ENCODE measurements around the gene GADD45B.

Gene GADD45B, protein sequence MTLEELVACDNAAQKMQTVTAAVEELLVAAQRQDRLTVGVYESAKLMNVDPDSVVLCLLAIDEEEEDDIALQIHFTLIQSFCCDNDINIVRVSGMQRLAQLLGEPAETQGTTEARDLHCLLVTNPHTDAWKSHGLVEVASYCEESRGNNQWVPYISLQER

DNA sequence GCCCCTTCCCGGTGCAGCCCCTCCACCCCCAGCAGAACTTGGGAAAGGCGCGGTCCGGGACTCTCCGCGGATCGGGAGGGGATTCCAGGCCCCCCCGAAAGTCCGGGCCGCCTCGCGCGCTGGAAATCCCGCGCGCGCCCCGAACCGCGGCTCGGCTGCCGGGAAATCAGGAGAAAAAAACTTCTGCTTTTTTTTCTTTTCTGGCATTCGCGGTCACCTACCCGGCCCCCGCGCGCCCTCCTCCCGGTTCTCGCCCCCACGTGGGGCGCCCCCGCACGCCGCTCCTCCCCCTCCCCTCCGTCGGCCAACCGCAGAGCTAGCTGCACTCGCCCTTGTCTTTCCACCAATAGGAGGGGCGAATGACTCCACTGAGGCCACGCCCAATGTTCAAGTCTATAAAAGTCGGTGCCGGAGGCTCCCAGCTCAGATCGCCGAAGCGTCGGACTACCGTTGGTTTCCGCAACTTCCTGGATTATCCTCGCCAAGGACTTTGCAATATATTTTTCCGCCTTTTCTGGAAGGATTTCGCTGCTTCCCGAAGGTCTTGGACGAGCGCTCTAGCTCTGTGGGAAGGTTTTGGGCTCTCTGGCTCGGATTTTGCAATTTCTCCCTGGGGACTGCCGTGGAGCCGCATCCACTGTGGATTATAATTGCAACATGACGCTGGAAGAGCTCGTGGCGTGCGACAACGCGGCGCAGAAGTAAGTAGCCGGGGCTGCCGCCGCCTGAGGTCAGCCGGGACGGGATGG is at the start of gene GADD45B:
Gene GADD45B, plus strand, starts transcription at position 426 of the 749 bp plus-strand sequence. Its CDS starts 232 bp downstream, at position 658.
- peak; percentile 98 for DNase-seq

DNA sequence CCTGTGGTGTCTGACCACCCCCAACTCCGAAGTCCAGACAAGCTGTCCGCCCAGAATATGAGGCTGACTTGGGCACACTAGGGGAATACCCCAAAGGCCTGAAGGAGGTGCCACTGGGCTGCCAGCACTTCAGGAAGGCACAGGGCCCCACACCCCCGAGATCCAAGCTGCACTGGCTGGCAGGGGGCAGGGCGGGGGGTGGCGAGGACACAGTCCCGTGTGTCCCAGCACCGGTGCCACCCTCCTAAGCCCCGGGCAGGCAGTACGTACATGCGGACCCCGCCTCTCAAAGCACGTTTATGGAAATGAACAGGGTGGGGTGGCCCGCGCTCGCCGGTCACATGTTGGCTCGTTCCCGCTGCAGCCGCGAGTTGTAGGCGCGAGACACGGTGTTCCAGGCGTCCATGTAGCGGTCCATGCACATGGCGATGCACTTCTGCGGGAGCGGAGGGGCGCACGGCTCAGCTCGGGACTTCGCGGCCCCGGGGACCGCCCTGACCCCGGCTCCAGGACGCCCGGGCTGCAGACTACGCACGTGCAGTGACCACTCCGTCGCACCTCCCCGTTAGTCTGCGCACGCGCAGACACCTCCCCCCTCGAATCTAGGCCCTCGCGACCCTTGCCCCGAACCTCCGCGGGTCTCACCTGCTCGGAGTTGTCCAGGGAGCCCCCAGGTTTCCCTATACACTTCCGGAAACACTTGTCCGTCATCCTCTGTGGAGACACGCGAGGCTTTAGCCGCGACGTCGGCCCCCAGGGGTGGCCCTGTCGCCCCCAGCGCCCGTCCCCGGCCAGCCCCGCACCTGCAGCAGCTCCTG is 49.1 kb upstream of the GADD45B start:
- DNase-seq, result peak; percentile 48

DNA sequence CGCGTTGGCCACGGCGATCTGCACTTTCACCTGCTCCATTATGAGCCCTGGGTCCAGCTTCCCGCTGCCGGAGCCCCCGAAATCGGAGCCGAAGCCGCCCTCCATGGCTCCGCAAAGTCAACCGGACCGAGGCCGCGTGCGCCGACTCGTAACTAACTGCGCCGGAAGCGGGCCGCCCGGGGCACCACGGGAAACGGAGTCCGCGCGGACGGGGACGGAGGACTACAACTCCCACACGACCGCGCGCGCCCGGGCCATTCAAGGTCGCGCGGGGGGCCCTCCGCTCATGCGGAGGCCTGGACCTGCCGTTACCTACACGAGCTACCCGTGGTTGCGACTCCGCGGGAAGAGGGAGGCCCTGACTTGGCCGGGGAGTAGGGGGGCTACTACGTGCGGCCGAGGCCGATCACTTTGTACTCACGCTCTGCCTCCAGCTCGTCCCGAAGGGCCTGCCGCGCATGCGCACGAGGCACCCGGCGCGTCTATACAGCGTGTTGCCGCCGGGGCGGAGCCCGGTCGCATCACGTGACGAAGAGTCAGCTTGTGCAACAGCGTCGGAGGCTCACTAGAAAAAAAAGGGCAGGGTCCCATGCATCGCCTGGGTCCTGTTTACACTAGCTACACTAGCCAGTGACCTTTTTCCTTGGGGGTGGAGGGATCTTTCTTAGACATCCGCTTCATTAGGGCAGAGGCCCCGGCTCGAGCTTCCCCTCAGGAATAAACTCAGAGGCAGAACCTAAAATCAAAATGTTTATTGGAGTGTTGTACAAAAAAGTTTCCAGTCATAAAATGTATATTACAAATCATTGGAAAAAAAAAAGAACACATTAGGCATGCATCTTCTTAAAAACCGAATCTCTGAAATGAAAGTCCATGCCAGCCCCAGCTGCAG is 48.3 kb upstream of the GADD45B start, which contains the start of gene TIMM13:
Gene TIMM13, minus strand, starts transcription at position 158 of the 892 bp plus-strand sequence. Its CDS starts 53 bp downstream, at position 105.
- peak; percentile 95 for DNase-seq

DNA sequence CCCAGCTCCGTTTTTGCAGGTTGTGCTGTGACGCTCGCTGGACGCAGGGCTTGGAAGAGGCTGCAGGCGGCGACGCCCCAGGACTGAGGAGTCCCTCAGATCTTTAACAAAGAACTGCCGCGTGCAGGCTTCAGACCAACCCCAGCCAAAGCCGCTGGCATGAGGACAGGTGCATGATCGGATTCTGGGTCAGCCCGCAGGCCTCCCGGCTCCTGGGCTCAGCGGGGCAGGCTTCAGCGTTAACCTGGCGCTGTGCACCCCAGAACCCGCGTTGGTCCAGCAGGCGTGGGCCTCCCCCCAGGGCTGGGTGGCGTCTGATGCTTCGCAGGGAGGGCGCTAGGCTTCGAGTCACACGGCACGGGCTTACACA is 47.6 kb upstream of the GADD45B start:
- DNase-seq, result no peak

DNA sequence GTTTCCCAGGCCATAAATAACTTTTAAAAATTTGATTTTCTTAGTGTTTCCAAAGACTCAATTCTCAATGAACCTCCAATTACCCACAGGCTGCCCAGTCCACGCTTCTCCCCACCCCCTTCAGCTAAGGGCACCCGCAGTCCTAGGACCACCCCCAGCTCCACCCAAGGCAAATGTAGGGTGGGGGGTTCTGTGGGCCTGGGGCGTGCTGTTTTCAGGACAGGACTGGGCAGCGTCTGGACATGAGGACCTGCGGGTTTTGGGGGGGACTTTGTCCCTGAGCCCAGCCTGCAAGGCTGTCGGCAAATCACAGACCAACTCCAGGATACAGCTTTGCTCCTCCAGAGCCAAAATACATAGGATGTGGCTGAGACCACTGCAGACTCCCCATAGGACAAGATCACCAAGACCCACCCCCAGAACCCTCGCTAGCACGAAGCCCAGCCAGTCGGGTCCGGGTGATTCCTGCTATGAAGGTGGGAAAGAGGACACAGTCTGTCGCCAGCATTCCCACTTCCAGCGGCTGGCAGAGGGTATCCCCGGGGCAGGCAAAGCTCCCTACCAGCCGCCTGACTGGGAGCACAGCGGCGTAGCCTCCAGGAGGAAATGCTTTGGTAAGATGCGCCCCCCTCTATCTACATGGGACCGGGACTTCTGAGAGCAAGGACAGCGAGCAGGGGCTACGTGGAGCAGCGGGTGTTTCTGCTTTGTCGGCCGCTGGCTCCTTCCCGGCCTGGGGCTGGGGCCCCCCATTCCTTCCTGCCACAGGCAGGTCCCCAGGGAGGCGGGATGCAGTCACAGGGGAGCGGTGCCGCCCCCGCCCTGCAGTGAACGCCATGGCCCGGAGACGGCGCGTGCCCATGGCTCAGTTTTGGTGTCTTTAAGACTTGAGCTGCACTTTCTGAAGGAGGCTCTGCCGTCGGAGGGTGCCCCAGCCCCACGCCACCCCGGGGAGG is 46.9 kb upstream of the GADD45B start:
- no peak for DNase-seq

DNA sequence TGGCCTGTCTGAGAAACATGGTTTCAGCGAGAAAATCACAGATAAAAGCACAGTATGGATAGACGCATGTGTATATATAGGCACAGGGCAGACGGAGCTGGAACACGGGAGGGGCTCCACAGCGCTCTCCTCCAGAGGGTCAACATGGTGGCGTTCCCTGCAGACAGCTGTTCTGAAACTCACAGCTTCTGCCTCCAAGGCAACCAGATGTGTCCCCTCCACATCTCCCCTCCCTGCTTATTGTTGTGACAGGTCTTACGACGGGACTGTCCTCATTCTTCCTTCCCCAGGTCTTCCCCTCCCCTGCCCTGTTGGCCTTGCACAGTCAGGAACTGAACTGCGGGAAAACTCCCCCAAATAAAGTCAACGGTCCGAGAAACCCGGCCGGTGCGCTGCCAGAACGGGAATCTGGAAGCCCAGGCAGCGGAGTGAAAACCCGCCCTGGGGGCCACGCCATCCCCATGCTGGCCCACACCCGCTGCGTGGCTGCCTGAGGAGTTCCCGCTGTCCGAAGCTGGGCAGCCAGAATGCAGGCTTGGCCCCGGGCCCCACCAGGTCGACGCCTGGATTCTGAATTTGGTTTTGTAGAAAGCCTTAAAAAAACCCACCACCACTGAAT is 45.9 kb upstream of the GADD45B start:
- DNase-seq, result no peak

DNA sequence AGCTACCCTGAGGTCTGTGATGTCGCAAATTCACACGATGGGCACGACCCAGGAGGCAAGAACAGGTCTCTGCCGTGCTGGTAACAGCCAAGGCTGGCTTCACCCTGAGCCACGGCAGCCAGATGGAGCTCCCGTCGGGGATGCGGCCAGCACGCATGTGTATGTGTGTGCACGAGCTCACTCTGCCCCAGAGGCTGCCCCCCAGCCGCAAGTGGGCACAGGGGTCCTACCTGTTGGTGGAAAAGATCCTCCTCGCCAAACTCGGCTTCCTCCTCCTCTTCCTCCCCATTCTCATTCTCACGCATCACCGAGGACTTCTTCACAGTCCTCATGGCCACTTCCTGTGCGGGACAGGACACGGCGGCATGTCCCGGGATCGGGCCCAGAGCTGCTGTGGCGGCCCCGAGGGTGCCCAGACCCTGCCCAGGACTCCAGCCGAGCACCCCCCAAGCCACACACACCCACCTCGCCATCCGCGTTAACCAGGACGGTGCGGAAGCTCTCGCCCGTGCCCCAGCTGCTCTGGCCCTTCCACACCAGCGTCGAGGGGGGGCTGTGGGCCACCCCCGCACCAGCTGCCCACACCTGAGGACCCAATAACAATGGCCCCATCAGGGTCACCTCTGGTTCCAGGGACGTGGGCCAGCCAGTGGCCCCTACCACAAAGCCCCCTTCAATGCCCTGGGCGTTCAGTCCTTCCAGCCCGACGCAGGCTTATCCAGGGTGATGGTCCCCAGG is 44.4 kb upstream of the GADD45B start:
- no peak for DNase-seq

DNA sequence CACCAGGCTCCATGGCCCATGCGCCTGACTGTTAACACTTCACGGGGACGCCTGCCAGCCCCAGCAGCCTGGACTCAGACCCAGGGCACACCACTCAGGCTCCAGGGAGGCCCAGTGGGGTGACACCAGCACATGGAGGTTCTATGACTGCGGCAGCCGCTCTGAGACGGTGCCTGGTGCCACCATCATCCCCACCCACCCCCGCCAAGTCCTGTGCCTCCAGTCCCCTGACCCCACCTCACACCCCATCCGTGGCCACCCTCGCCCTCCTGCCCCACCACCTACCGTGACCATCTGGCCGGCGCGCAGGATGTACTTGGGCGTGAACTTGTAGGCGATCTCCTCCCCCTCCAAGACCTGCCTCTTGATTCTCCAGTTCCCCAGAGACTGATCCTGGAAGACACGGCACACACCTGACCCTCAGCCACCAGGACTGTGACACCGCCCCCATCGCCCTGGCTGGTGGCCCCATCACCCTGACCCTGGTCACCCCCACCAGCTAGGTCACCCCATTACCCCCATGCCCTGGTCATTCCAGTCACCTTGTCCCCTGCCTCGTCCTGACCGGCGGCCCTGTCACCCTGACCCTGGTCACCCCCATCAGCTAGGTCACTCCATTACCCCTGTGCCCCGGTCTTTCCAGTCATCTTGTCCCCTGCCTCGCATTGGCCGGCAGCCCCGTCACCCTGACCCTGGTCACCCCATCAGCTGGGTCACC is 43.6 kb upstream of the GADD45B start:
- DNase-seq, result no peak

DNA sequence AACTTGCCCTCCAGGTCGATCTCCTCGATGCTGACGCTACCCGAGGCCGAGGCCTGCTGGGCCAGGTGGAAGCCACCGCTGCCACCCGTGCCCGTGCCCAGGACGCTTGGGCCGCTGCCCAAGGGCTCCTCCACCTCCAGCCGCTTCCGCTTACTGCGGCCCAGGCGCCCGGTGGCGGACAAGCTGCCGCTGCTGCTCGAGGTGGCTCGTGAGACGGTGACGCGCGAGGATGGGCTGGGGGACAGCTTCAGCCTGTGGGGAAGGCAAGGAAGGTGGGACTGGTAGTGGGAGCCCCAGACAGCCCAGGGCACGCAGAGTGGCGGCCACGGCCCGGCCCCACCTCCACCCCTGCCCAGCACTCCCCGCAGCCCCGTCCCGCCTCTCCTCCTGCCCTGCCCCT is 42.1 kb upstream of the GADD45B start:
- DNase-seq, result no peak

DNA sequence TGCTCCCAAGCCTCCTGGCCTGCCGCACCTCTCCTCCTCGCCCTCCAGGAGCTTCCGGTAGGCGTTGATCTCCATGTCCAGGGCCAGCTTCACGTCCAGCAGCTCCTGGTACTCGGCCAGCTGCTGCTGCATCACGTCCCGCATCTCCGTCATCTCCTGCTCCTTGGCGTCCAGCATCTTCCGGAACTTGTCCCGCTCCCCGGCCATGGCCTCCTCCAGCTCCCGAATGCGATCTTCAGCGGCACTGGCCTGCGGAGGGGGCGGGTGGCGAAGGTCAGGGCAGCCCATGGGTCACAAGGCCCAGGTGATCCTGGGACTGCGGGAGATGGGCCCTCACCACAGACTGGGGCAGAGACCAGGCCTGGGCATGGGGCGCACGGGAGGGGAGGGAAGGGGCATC is 41.7 kb upstream of the GADD45B start:
- no peak for DNase-seq

DNA sequence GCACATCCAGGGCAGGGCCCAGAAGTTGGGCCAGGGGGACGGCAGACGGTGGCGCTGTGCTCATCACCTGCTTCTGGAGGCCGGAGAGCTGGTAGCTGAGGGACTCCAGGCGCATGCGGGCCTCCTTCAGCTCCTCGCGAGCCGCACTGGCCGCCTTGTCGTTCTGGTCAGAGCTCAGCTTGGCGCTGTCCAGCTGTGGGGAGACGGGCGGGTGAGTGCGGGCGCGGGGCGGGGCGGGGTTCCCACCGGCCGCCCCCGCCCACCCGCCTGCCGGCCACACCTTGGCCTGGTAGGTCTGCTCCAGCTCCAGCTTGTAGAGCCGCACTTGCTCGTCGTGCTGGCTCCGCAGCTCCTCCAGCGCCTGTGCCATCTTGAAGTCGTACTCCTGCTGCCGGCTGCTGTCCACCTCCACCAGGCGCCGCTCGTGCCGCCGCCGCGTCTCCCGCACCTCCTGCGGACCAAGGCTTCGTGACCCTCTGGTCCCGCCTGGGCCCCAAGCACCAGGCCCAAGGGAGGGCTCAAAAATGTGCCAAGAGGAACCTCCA is 41.1 kb upstream of the GADD45B start:
- no peak for DNase-seq

DNA sequence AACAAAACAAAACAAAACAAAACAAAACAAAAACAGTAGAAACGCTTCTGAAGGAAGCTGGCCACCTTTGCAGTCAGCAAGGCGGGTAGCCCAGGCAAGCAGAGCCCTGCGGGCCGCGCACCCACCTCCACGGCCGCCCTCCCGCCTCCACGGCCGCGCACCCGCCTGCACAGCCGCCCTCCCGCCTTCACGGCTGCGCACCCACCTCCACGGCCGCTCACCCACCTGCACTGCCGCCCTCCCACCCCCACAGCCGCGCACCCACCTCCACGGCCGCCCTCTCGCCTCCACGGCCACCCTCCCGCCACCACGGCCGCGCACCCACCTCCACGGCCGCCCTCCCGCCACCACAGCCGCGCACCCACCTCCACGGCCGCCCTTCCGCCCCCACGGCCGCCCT is 39.5 kb upstream of the GADD45B start:
- no peak for DNase-seq

DNA sequence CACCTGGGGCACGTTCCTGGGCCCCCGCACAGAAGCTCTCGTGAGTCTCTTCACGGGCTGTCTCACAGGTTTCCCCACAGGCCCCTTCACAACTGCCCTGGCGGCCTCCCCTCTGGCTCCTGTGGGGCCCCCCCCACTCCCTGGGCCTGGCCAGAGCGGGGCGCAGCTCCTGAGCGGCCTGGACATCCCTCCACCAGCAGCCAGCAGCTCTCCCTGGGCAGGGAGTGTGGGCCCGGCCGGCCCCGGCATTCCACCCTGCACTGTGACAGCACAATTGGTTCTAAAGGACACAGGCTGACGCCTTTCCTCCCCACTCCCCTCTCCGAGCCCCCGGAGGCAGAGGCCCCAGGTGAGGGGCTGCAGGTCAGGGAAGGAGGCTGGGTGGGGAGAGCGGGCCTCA is 39.0 kb upstream of the GADD45B start:
- no peak for DNase-seq

DNA sequence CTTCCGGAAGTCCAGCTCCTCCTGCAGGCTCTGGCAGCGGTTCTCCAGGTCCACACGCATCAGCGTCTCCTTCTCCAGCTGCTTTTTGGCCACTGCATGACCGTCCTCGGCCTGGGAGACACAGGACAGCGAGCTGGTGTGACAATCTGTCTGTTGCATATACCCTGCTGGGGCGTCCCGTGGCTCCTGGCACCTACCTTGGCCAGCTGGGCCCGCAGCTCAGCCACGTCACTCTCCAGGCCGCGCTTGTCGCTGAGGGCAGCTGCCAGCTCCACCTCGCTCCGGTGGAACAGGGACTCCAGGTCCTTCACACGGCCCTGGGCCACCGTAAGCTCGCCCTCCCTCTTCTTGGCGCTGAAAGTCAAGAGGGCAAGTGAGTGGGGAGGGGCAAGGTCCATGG is 37.7 kb upstream of the GADD45B start:
- no peak for DNase-seq

DNA sequence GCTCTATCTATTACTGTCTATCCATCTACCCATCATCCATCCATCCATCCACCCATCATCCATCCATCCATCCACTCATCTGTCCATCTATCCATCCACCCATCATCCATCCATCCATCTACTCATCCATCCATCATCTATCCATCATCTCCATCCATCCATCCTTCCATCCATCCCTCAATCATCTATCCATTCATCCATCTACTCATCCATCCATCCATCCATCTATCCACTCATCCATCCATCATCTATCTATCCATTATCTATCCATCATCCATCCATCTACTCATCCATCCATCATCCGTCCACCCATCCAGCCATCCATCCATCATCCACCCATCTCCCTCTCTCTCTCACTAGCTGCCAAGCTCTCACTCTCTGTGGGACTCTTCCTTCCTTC is 35.4 kb upstream of the GADD45B start:
- no peak for DNase-seq

DNA sequence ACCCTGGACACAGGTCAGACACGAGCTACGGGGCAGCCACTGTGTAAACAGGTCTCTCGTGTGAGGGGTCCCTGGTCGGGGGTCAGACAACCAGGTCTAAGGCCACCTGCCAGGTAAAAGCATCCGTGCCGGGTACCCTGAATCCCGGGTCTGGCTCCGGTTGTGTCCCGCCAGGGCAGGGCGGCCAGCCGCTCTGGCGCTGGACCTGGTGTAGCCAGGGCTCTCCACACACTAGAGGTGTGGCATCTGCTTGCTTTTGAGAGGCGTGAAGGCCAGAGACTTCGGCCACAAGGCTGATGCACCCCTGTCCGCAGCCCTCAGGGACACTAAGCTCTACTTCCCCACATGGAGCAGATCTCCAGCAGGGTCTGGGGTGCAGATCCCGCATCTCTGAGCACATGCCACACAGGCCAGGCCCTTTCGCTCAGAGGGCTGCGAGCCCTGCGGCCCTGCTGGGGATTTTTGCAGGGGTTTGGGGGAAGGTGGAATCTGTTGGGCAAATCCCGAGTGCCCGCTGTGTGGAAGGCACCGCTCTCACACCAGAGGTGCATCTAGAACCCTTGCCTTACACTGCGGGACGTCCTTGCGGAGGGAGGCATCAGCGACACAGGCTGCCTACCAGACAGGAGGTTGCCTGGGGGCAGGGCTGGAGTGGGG is 34.7 kb upstream of the GADD45B start:
- DNase-seq, result no peak

DNA sequence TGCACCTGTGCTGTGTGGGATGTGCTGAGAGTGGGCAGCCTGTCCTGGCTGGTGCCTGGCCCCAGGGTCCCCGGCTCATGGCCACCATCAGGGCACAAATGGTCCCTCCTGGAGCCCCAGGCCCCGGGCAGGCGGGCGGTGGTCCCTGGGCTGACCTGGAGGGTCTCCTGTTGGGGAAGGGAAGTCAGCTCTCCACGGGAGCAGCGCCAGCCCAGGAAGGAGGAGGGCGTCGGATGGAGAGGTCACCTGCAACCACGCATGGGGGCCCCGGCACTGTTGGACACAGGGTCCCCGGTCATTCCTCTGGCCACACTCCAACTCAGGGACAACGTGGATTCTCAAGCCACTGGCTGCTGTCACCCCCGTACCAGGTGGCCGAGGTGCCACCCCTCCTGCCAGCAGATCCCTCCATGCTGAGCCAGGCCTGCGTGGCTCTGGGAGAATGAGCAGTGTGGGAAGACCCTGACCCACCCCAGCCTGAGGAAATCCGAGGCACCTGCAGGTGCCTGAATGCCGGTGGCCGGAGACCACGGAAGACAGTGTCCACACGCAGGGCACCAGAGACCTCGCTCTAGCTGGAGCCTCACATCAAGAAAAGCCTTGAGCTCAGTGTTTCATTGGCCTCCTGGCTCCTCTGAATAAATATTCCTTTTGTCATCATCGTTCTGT is 32.7 kb upstream of the GADD45B start:
- no peak for DNase-seq

DNA sequence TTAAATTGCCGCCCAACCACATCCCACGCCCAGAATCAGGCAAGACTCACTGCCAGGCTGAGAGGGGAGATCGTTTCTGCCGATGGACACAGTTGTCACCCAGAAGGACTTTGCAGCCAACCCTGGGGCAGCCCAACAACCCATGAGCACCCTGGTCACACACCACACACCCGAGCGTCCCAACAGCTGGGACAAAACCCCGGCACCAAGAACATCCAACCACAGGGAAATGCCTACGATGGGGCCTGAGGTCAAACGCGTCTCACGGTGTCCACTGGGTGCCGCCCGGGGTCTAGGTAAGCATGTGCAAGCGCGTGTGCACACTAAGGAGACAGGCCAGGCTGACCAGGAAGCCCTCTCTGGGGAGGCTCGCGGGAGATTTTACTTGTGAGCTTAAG is 32.1 kb upstream of the GADD45B start:
- no peak for DNase-seq
